DMS 273 (cell line): ENCODE measurements around the gene MRRF.
"Not testable (repeated sequence)": the region's sequence is repeated elsewhere in the genome, so short reads cannot be mapped to it uniquely, and the experiment has no call there.

ENCODE experiments used
- DNase-seq: peaks from one replicate; lab custom pipeline; 2025; ENCODE audit not compliant: unreplicated experiment; lab: John Stamatoyannopoulos, UW

MRRF gene

DNA sequence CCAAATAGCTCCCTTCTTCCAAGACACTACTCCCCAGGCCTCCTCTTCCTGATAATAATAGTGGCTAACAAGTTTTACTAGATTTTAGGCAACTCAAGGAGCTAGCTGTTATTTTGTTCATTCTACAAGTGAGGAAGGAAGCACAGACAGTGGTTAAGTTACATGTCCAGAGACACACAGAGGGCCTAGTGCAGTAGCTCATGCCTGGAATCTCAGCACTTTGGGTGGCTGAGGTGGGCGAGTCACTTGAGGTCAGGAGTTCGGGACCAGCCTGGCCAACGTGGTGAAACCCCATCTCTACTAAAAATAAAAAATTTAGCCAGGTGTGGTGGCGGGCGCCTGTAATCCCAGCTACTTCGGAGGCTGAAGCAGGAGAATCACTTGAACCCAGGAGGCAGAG is 65.8 kb downstream of the MRRF start:
- DNase-seq: not testable (repeated sequence)

GRCh38 chr9:122331523-122331927 is 66.8 kb downstream of the MRRF start:
- no peak for DNase-seq

GRCh38 chr9:122332083-122332482 is 67.4 kb downstream of the MRRF start:
- DNase-seq: peak; percentile 29

GRCh38 chr9:122332644-122333043 is 68.0 kb downstream of the MRRF start:
- no peak for DNase-seq

DNA sequence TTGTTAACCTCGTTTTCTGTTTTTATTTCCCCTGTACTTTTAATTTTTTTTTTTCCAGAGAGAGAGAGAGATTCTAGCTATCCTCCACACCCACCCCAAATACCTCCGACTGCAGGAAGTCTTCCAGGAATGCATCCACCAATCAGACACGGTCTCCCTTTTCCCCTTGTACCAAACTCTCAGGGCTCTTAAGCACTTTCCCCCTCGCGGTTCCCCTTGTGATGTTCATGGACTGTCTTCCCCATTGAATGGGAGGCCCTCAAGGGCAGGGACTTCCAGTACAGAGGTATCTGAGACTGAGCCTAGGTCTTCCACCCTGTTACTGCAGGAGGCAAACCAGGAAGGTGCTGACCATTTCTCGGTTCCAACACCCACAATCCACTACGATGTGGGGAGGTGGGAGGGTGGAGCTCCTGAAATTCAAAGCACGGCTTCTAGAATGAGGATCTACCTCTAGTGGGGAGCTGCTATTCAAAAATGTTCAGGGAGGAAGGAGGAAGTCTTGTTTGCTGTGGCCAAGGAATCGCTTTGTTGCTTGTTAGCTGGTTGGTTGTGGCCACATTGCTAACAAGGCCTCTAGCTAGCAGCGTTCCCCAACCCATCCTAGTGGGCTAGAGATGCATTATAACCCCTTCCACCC is 68.6 kb downstream of the MRRF start:
- DNase-seq: no peak

DNA sequence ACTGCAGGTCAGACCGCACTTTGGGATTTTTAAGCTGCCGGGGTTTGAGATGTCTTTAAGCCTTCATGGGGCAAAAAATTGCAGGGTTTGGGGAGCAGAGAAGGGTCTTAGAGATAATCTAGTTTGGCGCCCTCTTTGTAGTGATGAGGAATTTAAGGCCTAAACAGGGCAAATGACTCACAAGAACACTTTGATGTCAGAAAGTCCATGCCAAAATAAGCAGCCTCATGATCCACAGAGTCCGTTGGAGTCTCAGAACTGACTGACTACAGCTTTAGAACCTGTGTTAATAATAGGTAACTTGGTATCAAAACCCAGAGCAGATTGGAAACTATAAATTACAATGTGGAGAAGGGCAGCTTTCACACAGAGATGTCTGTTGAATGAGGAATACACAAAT is 70.2 kb downstream of the MRRF start:
- no peak for DNase-seq

DNA sequence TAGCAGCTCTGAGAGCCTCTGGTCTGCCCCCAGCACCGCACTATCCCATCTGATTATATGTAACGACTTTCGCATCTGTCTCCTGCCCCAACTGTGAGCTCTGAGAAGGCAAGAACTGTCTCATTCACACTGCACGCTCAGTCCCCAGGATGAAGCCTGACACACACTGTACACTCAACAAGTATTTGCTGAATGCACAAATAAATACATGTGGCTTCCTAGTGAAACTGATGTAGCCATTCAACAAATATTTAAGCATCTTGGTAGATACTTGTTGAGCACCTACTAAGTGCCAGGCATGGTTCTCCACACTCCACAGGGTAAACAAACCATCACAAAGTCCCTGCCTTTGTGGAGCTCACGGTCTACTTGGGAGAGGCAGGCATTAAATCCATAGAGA is 71.5 kb downstream of the MRRF start:
- DNase-seq: no peak

DNA sequence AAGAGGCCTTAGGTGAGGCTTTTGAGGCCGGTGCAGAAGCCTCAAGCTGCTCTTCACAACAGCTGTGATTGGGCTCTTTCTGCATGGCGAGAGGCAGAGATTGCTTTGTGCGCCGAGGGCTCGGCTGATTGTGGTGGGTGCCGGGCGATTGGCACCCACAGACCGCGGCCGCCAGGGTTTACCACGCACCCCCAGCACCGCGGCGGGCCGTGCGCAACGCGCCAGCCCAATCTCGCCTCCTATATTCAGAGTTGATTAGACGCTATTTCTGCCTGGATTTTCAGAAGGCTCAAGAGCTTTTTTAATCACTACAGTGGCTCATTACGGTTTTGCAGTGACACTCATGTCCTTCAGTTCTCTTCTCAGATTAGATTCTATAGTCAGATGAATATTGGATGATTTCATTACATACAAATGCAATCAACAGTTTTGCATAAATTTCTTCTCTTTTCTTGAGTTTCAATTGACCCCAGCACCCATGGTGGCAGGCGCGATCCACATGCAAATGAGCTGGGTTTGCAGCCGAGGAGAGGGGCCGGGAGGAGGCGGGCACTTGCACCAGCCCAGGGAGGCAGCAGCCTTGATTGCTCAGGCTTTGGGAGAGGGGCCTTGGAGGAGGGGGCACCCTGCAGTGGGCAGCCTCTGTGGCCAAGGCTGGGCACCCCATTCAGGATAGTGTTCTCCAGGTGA is 72.3 kb downstream of the MRRF start:
- no peak for DNase-seq

DNA sequence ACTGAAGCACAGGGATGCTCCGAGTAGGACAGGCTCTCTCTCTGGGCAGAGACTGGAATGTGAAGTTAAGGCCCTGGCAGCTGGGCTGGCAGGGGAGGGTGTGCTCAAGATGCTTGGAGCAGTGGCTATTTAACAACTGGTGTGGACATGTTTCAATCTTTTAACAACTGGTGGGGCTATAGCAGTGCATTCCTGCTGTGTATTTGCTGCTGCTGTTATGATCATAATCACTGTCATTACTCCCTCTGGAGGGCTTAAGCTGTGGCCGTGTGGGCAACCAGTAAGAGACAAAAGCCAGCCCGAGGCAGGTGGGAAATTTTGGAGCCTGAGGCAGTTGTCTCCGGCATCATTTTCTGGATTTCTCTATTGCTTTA is 72.9 kb downstream of the MRRF start:
- DNase-seq: peak; percentile 26

- DNase-seq: no peak
These were observed 73.9 kb downstream of the MRRF start for GRCh38 chr9:122338536-122338935.

DNA sequence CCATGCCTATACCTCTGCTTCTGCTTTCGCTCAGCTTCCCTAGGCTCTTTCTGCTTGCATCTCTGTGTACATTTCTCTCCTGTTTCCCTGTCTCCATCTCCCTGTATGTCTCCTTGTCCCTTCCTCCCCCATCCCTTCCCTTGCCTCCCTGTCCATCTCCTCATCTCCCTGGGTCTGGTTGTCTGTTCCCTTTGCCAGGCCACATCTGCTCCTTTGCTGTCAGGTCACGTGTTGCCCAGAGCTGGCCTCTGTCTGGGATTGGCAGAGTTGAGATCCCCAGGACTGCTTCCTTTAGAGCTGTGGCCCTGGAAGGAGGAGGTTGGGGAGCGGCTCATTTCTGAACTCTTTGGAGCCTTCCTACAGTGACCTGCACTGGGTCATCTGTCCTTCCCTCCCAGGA is 74.3 kb downstream of the MRRF start:
- no peak for DNase-seq

- no peak for DNase-seq
These were observed 74.9 kb downstream of the MRRF start for GRCh38 chr9:122339579-122339978.

- no peak for DNase-seq
These were observed 75.5 kb downstream of the MRRF start for GRCh38 chr9:122340161-122340560.

GRCh38 chr9:122342323-122343050 is 77.8 kb downstream of the MRRF start:
- no peak for DNase-seq

DNA sequence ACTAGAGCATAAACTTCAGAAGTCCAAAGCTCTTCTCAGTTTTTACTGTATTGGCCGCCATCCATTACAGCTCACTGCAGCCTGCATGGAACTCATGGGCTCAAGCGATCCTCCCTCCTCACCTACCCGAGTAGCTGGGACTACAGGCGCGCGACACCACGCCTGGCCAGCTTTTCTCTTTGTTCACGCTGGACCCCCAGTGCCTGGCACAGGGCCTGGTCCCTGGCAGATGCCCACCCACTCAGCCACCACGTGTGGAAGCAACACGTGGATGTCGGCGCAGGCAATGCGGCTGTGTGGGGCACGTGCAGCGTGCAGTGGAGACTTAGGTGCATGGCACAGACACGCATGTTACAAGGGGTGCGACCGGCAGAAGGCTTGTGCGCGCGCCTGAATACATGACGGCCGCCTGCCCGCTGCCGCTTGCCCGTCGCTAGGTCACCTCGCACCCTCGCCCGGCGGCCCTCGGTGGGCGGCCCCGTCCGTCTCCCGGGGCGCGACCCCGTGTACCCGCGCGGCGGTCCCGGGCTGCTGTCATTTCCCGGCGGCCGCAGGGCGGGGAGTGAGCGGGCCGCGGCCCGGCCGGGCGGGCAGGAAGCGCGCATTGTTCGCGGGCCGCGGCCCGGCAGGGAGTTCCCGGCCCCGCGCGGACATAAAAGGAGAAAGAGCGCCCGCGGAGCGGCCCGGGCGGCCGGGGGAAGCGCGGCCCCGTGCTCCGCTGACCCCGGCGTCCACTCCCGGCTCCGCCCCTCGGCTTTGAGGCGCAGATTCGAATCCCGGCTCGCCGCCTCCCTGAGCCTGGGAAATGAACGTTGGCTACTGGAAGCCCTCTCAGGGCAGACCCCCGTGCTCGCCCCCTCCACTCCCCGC is 82.0 kb downstream of the MRRF start:
- DNase-seq: peak; percentile 61

DNA sequence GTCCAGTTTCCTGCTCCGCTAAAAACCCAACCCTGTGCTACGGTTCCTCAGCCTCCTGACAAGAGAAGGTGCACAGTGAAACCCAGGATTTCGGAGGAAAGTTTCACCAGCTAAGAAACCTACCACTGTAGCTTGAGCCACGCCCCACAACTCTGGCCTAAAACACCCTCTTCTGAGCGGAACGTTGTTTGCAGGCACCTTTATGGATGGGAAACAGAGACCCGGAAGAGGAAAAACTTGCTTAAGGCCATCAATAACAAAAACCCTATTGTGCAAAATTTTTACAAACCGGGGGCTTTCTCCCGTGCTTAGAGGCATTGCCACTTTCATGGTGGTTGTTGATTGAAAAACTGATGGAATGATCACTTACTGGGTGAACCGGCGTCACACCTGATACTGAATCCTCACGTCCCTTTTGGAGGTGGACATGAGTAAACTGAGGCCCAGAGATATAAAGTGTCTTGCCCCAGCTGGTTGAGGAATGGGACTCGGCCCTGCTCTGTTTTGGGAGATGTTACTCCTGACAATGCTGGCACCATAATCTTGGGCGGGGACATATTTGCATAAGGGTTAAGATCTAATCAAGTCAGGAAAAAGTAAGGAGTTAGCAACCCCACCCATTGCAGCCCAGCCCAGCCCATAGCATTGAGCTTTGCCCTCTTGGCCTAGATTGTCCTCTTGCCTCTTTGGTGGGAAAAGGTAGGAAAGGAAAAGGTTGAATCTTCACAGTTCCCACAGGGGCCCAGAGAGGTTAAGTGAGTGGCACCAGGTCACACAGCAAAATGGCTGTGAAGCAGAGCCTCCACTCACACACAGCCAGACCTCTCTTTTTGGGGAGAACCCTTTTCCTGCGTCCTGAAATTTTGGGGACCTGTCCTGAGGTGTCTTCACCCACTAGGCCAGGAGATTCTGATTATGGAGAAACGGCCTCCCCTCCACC is 82.9 kb downstream of the MRRF start:
- peak; percentile 46 for DNase-seq

- peak; percentile 13 for DNase-seq
These were observed 83.7 kb downstream of the MRRF start for GRCh38 chr9:122348288-122348777.

DNA sequence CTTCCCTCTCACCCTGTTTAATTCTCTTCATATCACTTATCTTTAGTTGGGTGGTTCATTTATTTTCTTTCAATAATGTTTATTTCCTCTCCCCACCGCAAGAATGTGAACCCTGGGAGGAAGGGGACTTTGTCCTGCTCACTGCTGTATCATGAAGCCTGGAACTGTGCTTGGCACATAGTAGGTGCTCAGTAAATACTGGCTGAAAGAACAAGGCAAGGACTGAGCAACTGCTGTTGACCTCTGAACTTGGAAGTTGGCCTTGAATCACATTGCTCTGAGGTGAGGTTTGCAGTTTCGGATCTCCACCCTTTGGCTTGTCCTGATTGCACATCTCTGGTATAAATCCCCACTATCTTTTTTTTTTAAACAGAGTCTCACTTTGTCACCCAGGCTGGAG is 84.1 kb downstream of the MRRF start:
- DNase-seq: no peak

DNA sequence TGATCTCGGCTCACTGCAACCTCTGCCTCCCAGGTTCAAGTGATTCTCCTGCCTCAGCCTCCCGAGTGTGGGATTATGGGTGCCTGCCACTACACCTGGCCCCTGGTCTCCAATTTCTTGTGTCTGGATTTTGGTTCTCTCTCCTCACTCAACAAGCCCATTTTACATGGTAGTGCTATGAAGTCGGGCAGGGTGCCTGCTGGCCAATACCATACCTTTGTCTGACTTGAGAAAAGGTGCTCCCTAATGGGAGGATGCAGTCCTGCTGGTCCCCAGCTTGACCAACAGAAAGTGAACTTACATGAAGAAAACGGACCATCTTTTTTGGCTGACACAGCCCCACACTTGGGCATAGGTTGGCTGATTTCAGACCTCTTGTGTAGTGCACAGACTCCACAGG is 84.5 kb downstream of the MRRF start:
- no peak for DNase-seq
